SK-N-SH treated with all-trans-retinoic acid at 6 μM for 48 hours (cell line): ENCODE results near the gene DPYD.

Source experiments
- ATAC-seq: fragments of 200-7000 bp; cut with Tn5 transposase; 3 replicates; pipeline ENCODE4 v1.9.1; 2020; ENCODE audit warnings: mild to moderate bottlenecking, moderate library complexity
- ARNTL ChIP-seq: fragments of 450-650 bp; formaldehyde crosslinking; IDR thresholded peaks from 2 replicates; pipeline ENCODE4 v1.5.0; 2020; ENCODE audit warnings: low read depth, mild to moderate bottlenecking, moderate library complexity, borderline replicate concordance
- BACH2 ChIP-seq: fragments of 250-450 bp; sonication (Bioruptor Pico); IDR thresholded peaks from 2 replicates; pipeline ENCODE4 v1.9.0; 2021; ENCODE audit warnings: mild to moderate bottlenecking, borderline replicate concordance
- CSDC2 ChIP-seq: fragments of 250-450 bp; sonication (Bioruptor Pico); IDR thresholded peaks from 2 replicates; pipeline ENCODE4 v1.5.0; 2020; ENCODE audit warnings: mild to moderate bottlenecking, moderate library complexity
- ESRRG ChIP-seq: fragments of 250-450 bp; sonication (Bioruptor Pico); IDR thresholded peaks from 2 replicates; pipeline ENCODE4 v1.6.1; 2021; ENCODE audit warnings: mild to moderate bottlenecking
- GLIS3 ChIP-seq: fragments of 250-450 bp; sonication (Bioruptor Pico); IDR thresholded peaks from 2 replicates; pipeline ENCODE4 v1.5.0; 2020; ENCODE audit warnings: mild to moderate bottlenecking, moderate library complexity
- OSR1 ChIP-seq: fragments of 250-450 bp; sonication (Bioruptor Pico); IDR thresholded peaks from 2 replicates; pipeline ENCODE4 v1.8.0; 2022; ENCODE audit warnings: moderate library complexity, mild to moderate bottlenecking, inconsistent platforms
- PPARA ChIP-seq: fragments of 250-450 bp; sonication (Bioruptor Pico); IDR thresholded peaks from 2 replicates; pipeline ENCODE4 v1.5.0; 2020; ENCODE audit warnings: mild to moderate bottlenecking, borderline replicate concordance
- RARB ChIP-seq: fragments of 250-450 bp; sonication (Bioruptor Pico); IDR thresholded peaks from 2 replicates; pipeline ENCODE4 v1.8.0; 2021; ENCODE audit warnings: mild to moderate bottlenecking, moderate library complexity
- TCF4 ChIP-seq: fragments of 250-450 bp; sonication (Bioruptor Pico); IDR thresholded peaks from 2 replicates; pipeline ENCODE4 v1.8.0; 2021; ENCODE audit warnings: mild to moderate bottlenecking, moderate library complexity, borderline replicate concordance
- TOX ChIP-seq: fragments of 250-450 bp; sonication (Bioruptor Pico); IDR thresholded peaks from 2 replicates; pipeline ENCODE4 v1.8.0; 2021; ENCODE audit warnings: mild to moderate bottlenecking, moderate library complexity, borderline replicate concordance
- ZC3H10 ChIP-seq: fragments of 250-450 bp; sonication (Bioruptor Pico); IDR thresholded peaks from 2 replicates; pipeline ENCODE4 v1.5.1; 2021; ENCODE audit warnings: mild to moderate bottlenecking, moderate library complexity
- ZFP3 ChIP-seq: fragments of 250-450 bp; sonication (Bioruptor Pico); IDR thresholded peaks from 2 replicates; pipeline ENCODE4 v1.5.0; 2020; ENCODE audit warnings: mild to moderate bottlenecking, moderate library complexity
- ZFP30 ChIP-seq: fragments of 450-650 bp; formaldehyde crosslinking; IDR thresholded peaks from 2 replicates; pipeline ENCODE4 v1.5.0; 2022; ENCODE audit warnings: mild to moderate bottlenecking, moderate library complexity
- ZNF565 ChIP-seq: fragments of 450-650 bp; formaldehyde crosslinking; conservative IDR thresholded peaks from 2 replicates; pipeline ENCODE4 v1.5.0; 2020; ENCODE audit warnings: low read depth, mild to moderate bottlenecking, moderate library complexity
- ZNF70 ChIP-seq: fragments of 450-650 bp; formaldehyde crosslinking; IDR thresholded peaks from 2 replicates; pipeline ENCODE4 v1.5.0; 2020; ENCODE audit warnings: mild to moderate bottlenecking, moderate library complexity
- ZNF8 ChIP-seq: fragments of 450-650 bp; formaldehyde crosslinking; IDR thresholded peaks from 2 replicates; pipeline ENCODE4 v1.5.0; 2020; ENCODE audit warnings: mild to moderate bottlenecking, moderate library complexity
- TF ChIP-seq, protein P1 (sequence below): fragments of 250-450 bp; sonication (Bioruptor Pico); IDR thresholded peaks from 2 replicates; pipeline ENCODE4 v1.8.0; 2021; ENCODE audit warnings: low read depth, mild to moderate bottlenecking, moderate library complexity, borderline replicate concordance
- TF ChIP-seq, protein P2 (sequence below): fragments of 250-450 bp; sonication (Bioruptor Pico); IDR thresholded peaks from 2 replicates; pipeline ENCODE4 v1.5.1; 2021; ENCODE audit warnings: mild to moderate bottlenecking, moderate library complexity
- TF ChIP-seq, protein P3 (sequence below): fragments of 250-450 bp; sonication (Bioruptor Pico); IDR thresholded peaks from 2 replicates; pipeline ENCODE4 v1.8.0; 2020; ENCODE audit warnings: mild to moderate bottlenecking, moderate library complexity, borderline replicate concordance
- TF ChIP-seq, protein P4 (sequence below): fragments of 250-450 bp; sonication (Bioruptor Pico); IDR thresholded peaks from 2 replicates; pipeline ENCODE4 v1.5.1; 2020; ENCODE audit warnings: low read depth, mild to moderate bottlenecking, moderate library complexity

The DPYD gene

DNA sequence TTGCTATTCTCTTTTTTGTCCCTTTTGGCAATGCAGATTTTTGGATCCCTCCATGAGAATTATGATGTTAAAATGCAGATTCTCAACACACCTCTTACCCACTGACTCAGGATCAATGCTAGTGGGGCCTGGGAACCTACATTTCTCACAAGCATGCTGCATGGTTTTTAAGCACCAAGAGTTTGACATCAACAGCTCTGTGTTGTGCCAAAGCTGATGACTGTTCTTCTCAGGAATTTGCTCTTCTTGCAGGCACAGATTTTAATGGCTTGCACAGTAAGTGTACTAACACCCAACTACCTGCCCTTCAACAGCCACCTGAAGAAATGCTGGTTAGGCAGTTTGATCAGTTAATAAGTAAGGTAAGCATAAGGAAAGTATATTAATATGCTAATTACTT is 730.5 kb downstream of the DPYD start:
- ATAC-seq: peak; percentile 16; the same call in 1 of the 3 replicates
- TF ChIP-seq TOX (CRISPR knock-in tag) (no peak), GLIS3 (CRISPR knock-in tag) (no peak), OSR1 (CRISPR knock-in tag) (no peak), BACH2 (CRISPR knock-in tag) (no peak), ARNTL (CRISPR knock-in tag) (no peak), ZNF565 (CRISPR knock-in tag) (no peak), ZNF8 (CRISPR knock-in tag) (no peak), PPARA (CRISPR knock-in tag) (no peak), RARB (no peak), ESRRG (CRISPR knock-in tag) (no peak), CSDC2 (CRISPR knock-in tag) (no peak)
- TF ChIP-seq, protein P1, sequence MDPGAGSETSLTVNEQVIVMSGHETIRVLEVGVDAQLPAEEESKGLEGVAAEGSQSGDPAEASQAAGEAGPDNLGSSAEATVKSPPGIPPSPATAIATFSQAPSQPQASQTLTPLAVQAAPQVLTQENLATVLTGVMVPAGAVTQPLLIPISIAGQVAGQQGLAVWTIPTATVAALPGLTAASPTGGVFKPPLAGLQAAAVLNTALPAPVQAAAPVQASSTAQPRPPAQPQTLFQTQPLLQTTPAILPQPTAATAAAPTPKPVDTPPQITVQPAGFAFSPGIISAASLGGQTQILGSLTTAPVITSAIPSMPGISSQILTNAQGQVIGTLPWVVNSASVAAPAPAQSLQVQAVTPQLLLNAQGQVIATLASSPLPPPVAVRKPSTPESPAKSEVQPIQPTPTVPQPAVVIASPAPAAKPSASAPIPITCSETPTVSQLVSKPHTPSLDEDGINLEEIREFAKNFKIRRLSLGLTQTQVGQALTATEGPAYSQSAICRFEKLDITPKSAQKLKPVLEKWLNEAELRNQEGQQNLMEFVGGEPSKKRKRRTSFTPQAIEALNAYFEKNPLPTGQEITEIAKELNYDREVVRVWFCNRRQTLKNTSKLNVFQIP: no peak
- TF ChIP-seq, protein P2, sequence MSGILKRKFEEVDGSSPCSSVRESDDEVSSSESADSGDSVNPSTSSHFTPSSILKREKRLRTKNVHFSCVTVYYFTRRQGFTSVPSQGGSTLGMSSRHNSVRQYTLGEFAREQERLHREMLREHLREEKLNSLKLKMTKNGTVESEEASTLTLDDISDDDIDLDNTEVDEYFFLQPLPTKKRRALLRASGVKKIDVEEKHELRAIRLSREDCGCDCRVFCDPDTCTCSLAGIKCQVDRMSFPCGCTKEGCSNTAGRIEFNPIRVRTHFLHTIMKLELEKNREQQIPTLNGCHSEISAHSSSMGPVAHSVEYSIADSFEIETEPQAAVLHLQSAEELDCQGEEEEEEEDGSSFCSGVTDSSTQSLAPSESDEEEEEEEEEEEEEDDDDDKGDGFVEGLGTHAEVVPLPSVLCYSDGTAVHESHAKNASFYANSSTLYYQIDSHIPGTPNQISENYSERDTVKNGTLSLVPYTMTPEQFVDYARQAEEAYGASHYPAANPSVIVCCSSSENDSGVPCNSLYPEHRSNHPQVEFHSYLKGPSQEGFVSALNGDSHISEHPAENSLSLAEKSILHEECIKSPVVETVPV (CRISPR knock-in tag): no peak
- TF ChIP-seq, protein P3, sequence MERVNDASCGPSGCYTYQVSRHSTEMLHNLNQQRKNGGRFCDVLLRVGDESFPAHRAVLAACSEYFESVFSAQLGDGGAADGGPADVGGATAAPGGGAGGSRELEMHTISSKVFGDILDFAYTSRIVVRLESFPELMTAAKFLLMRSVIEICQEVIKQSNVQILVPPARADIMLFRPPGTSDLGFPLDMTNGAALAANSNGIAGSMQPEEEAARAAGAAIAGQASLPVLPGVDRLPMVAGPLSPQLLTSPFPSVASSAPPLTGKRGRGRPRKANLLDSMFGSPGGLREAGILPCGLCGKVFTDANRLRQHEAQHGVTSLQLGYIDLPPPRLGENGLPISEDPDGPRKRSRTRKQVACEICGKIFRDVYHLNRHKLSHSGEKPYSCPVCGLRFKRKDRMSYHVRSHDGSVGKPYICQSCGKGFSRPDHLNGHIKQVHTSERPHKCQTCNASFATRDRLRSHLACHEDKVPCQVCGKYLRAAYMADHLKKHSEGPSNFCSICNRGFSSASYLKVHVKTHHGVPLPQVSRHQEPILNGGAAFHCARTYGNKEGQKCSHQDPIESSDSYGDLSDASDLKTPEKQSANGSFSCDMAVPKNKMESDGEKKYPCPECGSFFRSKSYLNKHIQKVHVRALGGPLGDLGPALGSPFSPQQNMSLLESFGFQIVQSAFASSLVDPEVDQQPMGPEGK (CRISPR knock-in tag): no peak

DNA sequence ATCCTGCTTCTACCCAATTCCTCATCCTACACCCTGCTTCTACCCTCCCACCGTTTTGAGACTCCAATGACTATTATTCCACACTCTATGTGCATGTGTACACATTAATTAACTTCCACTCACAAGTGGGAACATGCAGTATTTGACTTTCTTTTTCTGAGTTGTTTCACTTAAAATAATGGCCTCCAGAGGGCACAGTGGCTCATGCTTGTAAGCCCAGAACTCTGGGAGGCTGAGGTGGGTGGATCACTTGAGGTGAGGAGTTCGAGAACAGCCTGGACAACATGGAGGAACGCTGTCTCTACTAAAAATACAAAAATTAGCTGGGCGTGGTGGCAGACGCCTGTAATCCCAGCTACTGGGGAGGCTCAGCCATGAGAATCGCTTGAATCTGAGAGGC is 734.5 kb downstream of the DPYD start:
- TF ChIP-seq BACH2 (CRISPR knock-in tag) (no peak), TCF4 (CRISPR knock-in tag) (no peak), ZC3H10 (no peak), CSDC2 (CRISPR knock-in tag) (no peak), ESRRG (CRISPR knock-in tag) (no peak), GLIS3 (CRISPR knock-in tag) (no peak), ZNF8 (CRISPR knock-in tag) (no peak), ZFP3 (no peak)
- TF ChIP-seq, protein P4, sequence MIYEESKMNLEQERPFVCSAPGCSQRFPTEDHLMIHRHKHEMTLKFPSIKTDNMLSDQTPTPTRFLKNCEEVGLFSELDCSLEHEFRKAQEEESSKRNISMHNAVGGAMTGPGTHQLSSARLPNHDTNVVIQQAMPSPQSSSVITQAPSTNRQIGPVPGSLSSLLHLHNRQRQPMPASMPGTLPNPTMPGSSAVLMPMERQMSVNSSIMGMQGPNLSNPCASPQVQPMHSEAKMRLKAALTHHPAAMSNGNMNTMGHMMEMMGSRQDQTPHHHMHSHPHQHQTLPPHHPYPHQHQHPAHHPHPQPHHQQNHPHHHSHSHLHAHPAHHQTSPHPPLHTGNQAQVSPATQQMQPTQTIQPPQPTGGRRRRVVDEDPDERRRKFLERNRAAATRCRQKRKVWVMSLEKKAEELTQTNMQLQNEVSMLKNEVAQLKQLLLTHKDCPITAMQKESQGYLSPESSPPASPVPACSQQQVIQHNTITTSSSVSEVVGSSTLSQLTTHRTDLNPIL (CRISPR knock-in tag): no peak
- TF ChIP-seq, protein P3 (CRISPR knock-in tag): no peak
- ATAC-seq: no peak

DNA sequence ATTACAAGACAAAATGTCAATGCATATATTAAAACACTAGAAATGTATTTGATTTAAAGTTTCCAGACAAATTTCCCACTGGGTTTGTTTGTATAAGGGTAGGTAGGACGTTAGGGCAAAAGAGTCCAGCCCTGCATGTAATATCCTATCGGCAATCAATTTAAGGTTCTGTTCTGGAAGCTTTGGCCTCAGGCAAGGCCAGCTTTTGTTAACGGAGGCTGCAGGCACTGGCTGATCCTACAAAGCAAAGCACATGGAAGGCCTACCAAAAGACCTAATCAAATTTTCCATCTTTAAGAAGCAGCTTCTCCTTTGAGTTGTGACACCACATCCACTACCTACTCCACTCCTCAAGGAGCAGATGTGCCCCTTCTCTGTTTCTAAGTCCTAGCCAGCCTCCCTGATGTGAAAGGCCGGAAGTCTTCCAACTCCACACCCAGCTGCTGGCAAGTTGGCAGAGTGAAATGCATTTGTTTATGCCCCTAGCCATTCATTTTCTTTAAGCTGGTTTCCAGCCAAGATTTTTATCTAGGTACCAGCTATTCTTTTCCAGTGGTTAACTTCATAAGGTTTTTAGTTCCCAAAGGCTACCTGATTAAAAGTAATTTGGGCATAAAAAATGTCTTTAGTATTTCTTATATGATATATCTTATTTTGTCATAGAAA is 746.7 kb downstream of the DPYD start:
- ATAC-seq: no peak; the same call in 2 of the 3 replicates
- TF ChIP-seq ZFP3: no peak
- TF ChIP-seq, protein P4 (CRISPR knock-in tag): no peak
- TF ChIP-seq GLIS3 (CRISPR knock-in tag): no peak
- TF ChIP-seq TCF4 (CRISPR knock-in tag): no peak
- TF ChIP-seq PPARA (CRISPR knock-in tag): no peak
- no peak for TF ChIP-seq ZC3H10
- no peak for TF ChIP-seq ZFP30 (CRISPR knock-in tag)
- TF ChIP-seq ESRRG (CRISPR knock-in tag): no peak
- no peak for TF ChIP-seq RARB
- TF ChIP-seq, protein P1: no peak
- TF ChIP-seq, protein P3 (CRISPR knock-in tag): no peak
- TF ChIP-seq ZNF70: no peak
- TF ChIP-seq, protein P2 (CRISPR knock-in tag): no peak
